Progenitor cell of endocrine pancreas (in vitro differentiated cells): ENCODE data around the gene KLHL8. TPM values are rescaled to one million over a fixed set of nuclear protein-coding genes. Genes with fewer than 3 reads are reported as not detected.

ENCODE experiments used
- DNase-seq: peaks from one replicate; pipeline ENCODE4 v3.0.0; 2021; ENCODE audit warnings: low spot score; ENCODE audit not compliant: unreplicated experiment
- H3K27ac Mint-ChIP-seq: 2 replicates; pipeline ENCODE4 v1.8.0; 2021; ENCODE audit warnings: mild to moderate bottlenecking, moderate library complexity, mixed read lengths
- H3K27me3 Mint-ChIP-seq: 2 replicates; pipeline ENCODE4 v1.8.0; 2021; ENCODE audit warnings: mixed read lengths
- H3K36me3 Mint-ChIP-seq: 2 replicates; pipeline ENCODE4 v1.8.0; 2022; ENCODE audit warnings: mixed read lengths; ENCODE audit not compliant: insufficient read depth
- H3K4me1 Mint-ChIP-seq: 2 replicates; pipeline ENCODE4 v1.8.0; 2021; ENCODE audit warnings: low read depth, mixed read lengths
- H3K4me3 Mint-ChIP-seq: 2 replicates; pipeline ENCODE4 v1.8.0; 2021; ENCODE audit warnings: low read depth, mild to moderate bottlenecking, moderate library complexity, mixed read lengths
- H3K9me3 Mint-ChIP-seq: 2 replicates; pipeline ENCODE4 v1.8.0; 2021; ENCODE audit warnings: low read depth, mixed read lengths
- total RNA-seq: library from RNA; stranded (reverse); gene quantifications from 2 replicates; pipeline ENCODE4 v1.2.1, GENCODE V29; 2021
- TF ChIP-seq, protein P1 (sequence below): fragments of 200-600 bp; sonication (generic); IDR thresholded peaks from one replicate; pipeline ENCODE4 v1.5.0; 2021; ENCODE audit warnings: antibody characterized with exemption, mild to moderate bottlenecking; ENCODE audit not compliant: unreplicated experiment

Gene KLHL8
- total RNA-seq, 1 donor from 2014 or later: 13.6 TPM

- no peak for DNase-seq
- H3K9me3 Mint-ChIP-seq: no peaks in the 10 kb centered on the region
- peaks cover 2% of the 10 kb centered on the region for H3K4me1 Mint-ChIP-seq
- TF ChIP-seq, protein P1, sequence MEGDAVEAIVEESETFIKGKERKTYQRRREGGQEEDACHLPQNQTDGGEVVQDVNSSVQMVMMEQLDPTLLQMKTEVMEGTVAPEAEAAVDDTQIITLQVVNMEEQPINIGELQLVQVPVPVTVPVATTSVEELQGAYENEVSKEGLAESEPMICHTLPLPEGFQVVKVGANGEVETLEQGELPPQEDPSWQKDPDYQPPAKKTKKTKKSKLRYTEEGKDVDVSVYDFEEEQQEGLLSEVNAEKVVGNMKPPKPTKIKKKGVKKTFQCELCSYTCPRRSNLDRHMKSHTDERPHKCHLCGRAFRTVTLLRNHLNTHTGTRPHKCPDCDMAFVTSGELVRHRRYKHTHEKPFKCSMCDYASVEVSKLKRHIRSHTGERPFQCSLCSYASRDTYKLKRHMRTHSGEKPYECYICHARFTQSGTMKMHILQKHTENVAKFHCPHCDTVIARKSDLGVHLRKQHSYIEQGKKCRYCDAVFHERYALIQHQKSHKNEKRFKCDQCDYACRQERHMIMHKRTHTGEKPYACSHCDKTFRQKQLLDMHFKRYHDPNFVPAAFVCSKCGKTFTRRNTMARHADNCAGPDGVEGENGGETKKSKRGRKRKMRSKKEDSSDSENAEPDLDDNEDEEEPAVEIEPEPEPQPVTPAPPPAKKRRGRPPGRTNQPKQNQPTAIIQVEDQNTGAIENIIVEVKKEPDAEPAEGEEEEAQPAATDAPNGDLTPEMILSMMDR: no peak
- no peak overlapping the region for H3K4me3 Mint-ChIP-seq
- H3K27me3 Mint-ChIP-seq: no peaks in the 10 kb centered on the region
- no peak overlapping the region for H3K27ac Mint-ChIP-seq
- peaks cover 3% of the 10 kb centered on the region for H3K36me3 Mint-ChIP-seq
Observed at GRCh38 chr4:87193958-87194675, 26.3 kb downstream of the KLHL8 start.

- H3K27ac Mint-ChIP-seq: no peak overlapping the region
- no peak overlapping the region for H3K4me3 Mint-ChIP-seq
- TF ChIP-seq, protein P1: no peak
- peaks cover 3% of the 10 kb centered on the region for H3K9me3 Mint-ChIP-seq
- peaks cover 2% of the 10 kb centered on the region for H3K4me1 Mint-ChIP-seq
- DNase-seq: no peak
- no peaks in the 10 kb centered on the region for H3K27me3 Mint-ChIP-seq
- peaks cover 5% of the 10 kb centered on the region for H3K36me3 Mint-ChIP-seq
Observed at GRCh38 chr4:87192145-87192919, 28.1 kb downstream of the KLHL8 start.

DNA sequence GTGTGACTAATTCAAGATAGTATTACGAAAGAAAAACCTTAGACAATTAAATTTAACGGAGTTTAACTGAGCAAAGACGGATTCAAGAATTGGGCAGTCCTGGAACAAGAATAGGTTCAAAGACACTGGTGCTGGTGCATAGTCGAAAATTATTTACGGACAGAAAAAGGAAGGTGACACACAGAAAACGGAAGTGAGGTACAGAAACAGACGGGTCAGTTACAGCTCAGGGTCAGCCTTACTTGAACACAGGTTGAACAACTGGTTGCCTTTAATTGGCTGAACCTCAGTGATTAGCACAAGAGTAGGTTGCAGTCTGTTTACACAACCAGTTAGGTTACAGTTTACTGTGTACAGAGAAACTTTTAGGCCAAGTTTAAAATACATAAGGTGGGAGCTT is 31.5 kb downstream of the KLHL8 start:
- Mint-ChIP-seq H3K4me1 (no peaks in the 10 kb centered on the region), H3K4me3 (no peak overlapping the region), H3K36me3 (peaks cover 5% of the 10 kb centered on the region), H3K27ac (no peak overlapping the region), H3K27me3 (no peaks in the 10 kb centered on the region), H3K9me3 (peaks cover 3% of the 10 kb centered on the region)
- TF ChIP-seq, protein P1: no peak
- DNase-seq: no peak

- DNase-seq: no peak
- Mint-ChIP-seq H3K9me3 (peaks cover 3% of the 10 kb centered on the region), H3K4me1 (no peaks in the 10 kb centered on the region), H3K4me3 (no peak overlapping the region), H3K36me3 (peaks cover 5% of the 10 kb centered on the region), H3K27me3 (no peaks in the 10 kb centered on the region), H3K27ac (no peak overlapping the region)
- TF ChIP-seq, protein P1: no peak
Observed at GRCh38 chr4:87188048-87188447, 32.4 kb downstream of the KLHL8 start.

- Mint-ChIP-seq H3K4me1 (no peaks in the 10 kb centered on the region), H3K4me3 (no peak overlapping the region), H3K36me3 (peaks cover 7% of the 10 kb centered on the region), H3K27me3 (no peaks in the 10 kb centered on the region), H3K27ac (no peak overlapping the region), H3K9me3 (peaks cover 3% of the 10 kb centered on the region)
- DNase-seq: no peak
- TF ChIP-seq, protein P1: no peak
Observed at GRCh38 chr4:87185146-87185870, 35.1 kb downstream of the KLHL8 start.
